ENCODE data around the gene TSPAN15. TPM values are rescaled to one million over a fixed set of nuclear protein-coding genes. Genes with fewer than 3 reads are reported as not detected.
"Not testable (repeated sequence)": the region's sequence is repeated elsewhere in the genome, so short reads cannot be mapped to it uniquely, and the experiment has no call there.

The TSPAN15 gene
- total RNA-seq, 1 experiment from 2014 or later = 5.0 TPM

GRCh38 chr10:69446650-69447151 is 4.6 kb upstream of the TSPAN15 start:
- DNase-seq = no peak
- H3K27me3 ChIP-seq (ENCODE audit: control insufficient read depth, insufficient read depth, low read length) = peaks cover 11% of the 10 kb centered on the region

GRCh38 chr10:69449841-69450240 is 1.4 kb upstream of the TSPAN15 start:
- H3K36me3 ChIP-seq (replicated peaks; ENCODE audit: control insufficient read depth, insufficient read depth, low read length) = no peaks in the 10 kb centered on the region
- DNase-seq = peak; percentile 78
- H3K27me3 ChIP-seq (ENCODE audit: control insufficient read depth, insufficient read depth, low read length) = peaks cover 29% of the 10 kb centered on the region
- H3K4me3 ChIP-seq (ENCODE audit: insufficient read depth, low read depth, low read length) = no peak overlapping the region

More at GRCh38 chr10:69446650-69447151, 4.6 kb upstream of the TSPAN15 start:
- H3K4me3 ChIP-seq (ENCODE audit: insufficient read depth, low read depth, low read length) = no peak overlapping the region
- H3K36me3 ChIP-seq (replicated peaks; ENCODE audit: control insufficient read depth, insufficient read depth, low read length) = no peaks in the 10 kb centered on the region

GRCh38 chr10:69450395-69450794 is 870 bp upstream of the TSPAN15 start:
- H3K27me3 ChIP-seq (ENCODE audit: control insufficient read depth, insufficient read depth, low read length) = peaks cover 29% of the 10 kb centered on the region
- not testable (repeated sequence) for H3K36me3 ChIP-seq (replicated peaks; ENCODE audit: control insufficient read depth, insufficient read depth, low read length); DNase-seq; H3K4me3 ChIP-seq (ENCODE audit: insufficient read depth, low read depth, low read length)

GRCh38 chr10:69451784-69452251 is 553 bp downstream of the TSPAN15 start:
- Histone ChIP-seq H3K27me3 (ENCODE audit: control insufficient read depth, insufficient read depth, low read length) (peaks cover 29% of the 10 kb centered on the region), H3K36me3 (replicated peaks; ENCODE audit: control insufficient read depth, insufficient read depth, low read length) (no peaks in the 10 kb centered on the region), H3K4me3 (ENCODE audit: insufficient read depth, low read depth, low read length) (peak overlapping the region; percentile 65)
- peak; percentile 79 for DNase-seq

- Histone ChIP-seq H3K36me3 (replicated peaks; ENCODE audit: control insufficient read depth, insufficient read depth, low read length) (no peaks in the 10 kb centered on the region), H3K27me3 (ENCODE audit: control insufficient read depth, insufficient read depth, low read length) (peaks cover 29% of the 10 kb centered on the region), H3K4me3 (ENCODE audit: insufficient read depth, low read depth, low read length) (no peak overlapping the region)
- no peak for DNase-seq
Measured at GRCh38 chr10:69452676-69453415, 1.6 kb downstream of the TSPAN15 start.

- DNase-seq = no peak
- peaks cover 28% of the 10 kb centered on the region for H3K27me3 ChIP-seq (ENCODE audit: control insufficient read depth, insufficient read depth, low read length)
- H3K36me3 ChIP-seq (replicated peaks; ENCODE audit: control insufficient read depth, insufficient read depth, low read length) = no peaks in the 10 kb centered on the region
- no peak overlapping the region for H3K4me3 ChIP-seq (ENCODE audit: insufficient read depth, low read depth, low read length)
Measured at GRCh38 chr10:69453795-69454194, 2.5 kb downstream of the TSPAN15 start.

GRCh38 chr10:69455006-69455763 is 3.9 kb downstream of the TSPAN15 start:
- Histone ChIP-seq H3K36me3 (replicated peaks; ENCODE audit: control insufficient read depth, insufficient read depth, low read length) (no peaks in the 10 kb centered on the region), H3K27me3 (ENCODE audit: control insufficient read depth, insufficient read depth, low read length) (peaks cover 22% of the 10 kb centered on the region), H3K4me3 (ENCODE audit: insufficient read depth, low read depth, low read length) (no peak overlapping the region)
- no peak for DNase-seq

- Histone ChIP-seq H3K4me3 (ENCODE audit: insufficient read depth, low read depth, low read length) (no peak overlapping the region), H3K27me3 (ENCODE audit: control insufficient read depth, insufficient read depth, low read length) (peaks cover 14% of the 10 kb centered on the region), H3K36me3 (replicated peaks; ENCODE audit: control insufficient read depth, insufficient read depth, low read length) (no peaks in the 10 kb centered on the region)
- no peak for DNase-seq
Measured at GRCh38 chr10:69456880-69457693, 5.8 kb downstream of the TSPAN15 start.

- DNase-seq = no peak
- Histone ChIP-seq H3K4me3 (ENCODE audit: insufficient read depth, low read depth, low read length) (no peak overlapping the region), H3K36me3 (replicated peaks; ENCODE audit: control insufficient read depth, insufficient read depth, low read length) (no peaks in the 10 kb centered on the region), H3K27me3 (ENCODE audit: control insufficient read depth, insufficient read depth, low read length) (peaks cover 7% of the 10 kb centered on the region)
Measured at GRCh38 chr10:69457771-69458237, 6.5 kb downstream of the TSPAN15 start.

- H3K4me3 ChIP-seq (ENCODE audit: insufficient read depth, low read depth, low read length) = no peak overlapping the region
- no peaks in the 10 kb centered on the region for H3K36me3 ChIP-seq (replicated peaks; ENCODE audit: control insufficient read depth, insufficient read depth, low read length)
- H3K27me3 ChIP-seq (ENCODE audit: control insufficient read depth, insufficient read depth, low read length) = peaks cover 2% of the 10 kb centered on the region
- no peak for DNase-seq
Measured at GRCh38 chr10:69458430-69459100, 7.3 kb downstream of the TSPAN15 start.

- DNase-seq = no peak
Measured at GRCh38 chr10:69459101-69459790, 8.0 kb downstream of the TSPAN15 start.

GRCh38 chr10:69459893-69460575 is 8.8 kb downstream of the TSPAN15 start:
- Histone ChIP-seq H3K36me3 (replicated peaks; ENCODE audit: control insufficient read depth, insufficient read depth, low read length) (no peaks in the 10 kb centered on the region), H3K4me3 (ENCODE audit: insufficient read depth, low read depth, low read length) (no peak overlapping the region), H3K27me3 (ENCODE audit: control insufficient read depth, insufficient read depth, low read length) (no peaks in the 10 kb centered on the region)
- DNase-seq = no peak

More at GRCh38 chr10:69459101-69459790, 8.0 kb downstream of the TSPAN15 start:
- no peaks in the 10 kb centered on the region for H3K36me3 ChIP-seq (replicated peaks; ENCODE audit: control insufficient read depth, insufficient read depth, low read length)
- no peak overlapping the region for H3K4me3 ChIP-seq (ENCODE audit: insufficient read depth, low read depth, low read length)
- H3K27me3 ChIP-seq (ENCODE audit: control insufficient read depth, insufficient read depth, low read length) = no peaks in the 10 kb centered on the region

Measured in H7 (cell line).